Upper lobe of right lung (tissue), 1 donor: ENCODE results near the gene GAS2L2. TPM values are rescaled to one million over a fixed set of nuclear protein-coding genes. Genes with fewer than 3 reads are reported as not detected.

ENCODE experiments used
- ATAC-seq: fragments of 200-7000 bp; cut with Tn5 transposase; one replicate; pipeline ENCODE4 v1.9.1; 2020; ENCODE audit warnings: mild to moderate bottlenecking, moderate library complexity
- DNase-seq: peaks from one replicate; pipeline ENCODE4 v3.0.0-alpha.2; 2020
- H3K27ac ChIP-seq: fragments of 200-600 bp; one replicate; pipeline ENCODE4 v1.8.0; 2022
- H3K27me3 ChIP-seq: fragments of 200-600 bp; one replicate; pipeline ENCODE4 v1.8.0; 2022; ENCODE audit warnings: mild to moderate bottlenecking
- H3K36me3 ChIP-seq: fragments of 200-600 bp; one replicate; pipeline ENCODE4 v1.8.0; 2022
- H3K4me1 ChIP-seq: fragments of 200-600 bp; one replicate; pipeline ENCODE4 v1.8.0; 2022
- H3K4me3 ChIP-seq: fragments of 200-600 bp; one replicate; pipeline ENCODE4 v1.8.0; 2022; ENCODE audit warnings: mild to moderate bottlenecking
- H3K9me3 ChIP-seq: fragments of 200-600 bp; one replicate; pipeline ENCODE4 v1.8.0; 2022
- CTCF ChIP-seq: fragments of 200-600 bp; IDR thresholded peaks from one replicate; pipeline ENCODE4 v1.8.0; 2022; ENCODE audit warnings: antibody characterized with exemption
- intact Hi-C: fragments of 100-400 bp; cut with DNase I; formaldehyde crosslinking; loops from one replicate; pipeline ENCODE4 v1.11.0; 2022
- total RNA-seq: library from RNA; stranded (reverse); fragmentation: NEBNext Ultra II Directional; extraction: Animal tissue kit (Norgen Biotek cat#: 25700); gene quantifications from one replicate; pipeline ENCODE4 v1.2.1, GENCODE V29; 2021
- donor health status: DM: no; HTN: yes; CAD: no; lungs with severe emphysema.

The GAS2L2 gene
- total RNA-seq, 1 donor from 2014 or later = not detected

- no peaks in the 10 kb centered on the region for H3K4me1 ChIP-seq
- intact Hi-C loops = no loop called here
- H3K4me3 ChIP-seq = no peak overlapping the region
- H3K27me3 ChIP-seq = no peaks in the 10 kb centered on the region
- H3K9me3 ChIP-seq = no peaks in the 10 kb centered on the region
- H3K36me3 ChIP-seq = peaks cover 40% of the 10 kb centered on the region
- ATAC-seq (no peak), DNase-seq (no peak)
- TF ChIP-seq CTCF = no peak
- no peak overlapping the region for H3K27ac ChIP-seq
Measured at GRCh38 chr17:35698800-35699199, 54.2 kb downstream of the GAS2L2 start.

- no peak for TF ChIP-seq CTCF
- Histone ChIP-seq H3K27me3 (no peaks in the 10 kb centered on the region), H3K4me1 (no peaks in the 10 kb centered on the region), H3K9me3 (no peaks in the 10 kb centered on the region), H3K27ac (no peak overlapping the region), H3K36me3 (peaks cover 55% of the 10 kb centered on the region), H3K4me3 (no peak overlapping the region)
- ATAC-seq (no peak), DNase-seq (no peak)
- intact Hi-C loops = no loop called here
Measured at GRCh38 chr17:35695613-35696012, 57.4 kb downstream of the GAS2L2 start.

GRCh38 chr17:35694906-35695305, 58.1 kb downstream of the GAS2L2 start:
- Histone ChIP-seq H3K4me3 (no peak overlapping the region), H3K4me1 (no peaks in the 10 kb centered on the region), H3K27ac (no peak overlapping the region), H3K36me3 (peaks cover 62% of the 10 kb centered on the region), H3K27me3 (no peaks in the 10 kb centered on the region), H3K9me3 (no peaks in the 10 kb centered on the region)
- DNase-seq (no peak), ATAC-seq (no peak)
- TF ChIP-seq CTCF = no peak
- intact Hi-C loops = no loop called here

Other genes starting within 250 kb of the GAS2L2 start
- 5.1 TPM for gene SLFN12L, start 215.6 kb downstream of the GAS2L2 start, total RNA-seq
- gene SLFN14, start 192.4 kb downstream of the GAS2L2 start, total RNA-seq = not detected
- gene PEX12, start 174.7 kb downstream of the GAS2L2 start, total RNA-seq = 4.7 TPM
- 153 TPM for gene AP2B1, start 165.9 kb downstream of the GAS2L2 start, total RNA-seq
- gene RASL10B, start 21.6 kb downstream of the GAS2L2 start, total RNA-seq = 2.2 TPM
- not detected for gene C17orf50, start 7.6 kb upstream of the GAS2L2 start, total RNA-seq
- 55.6 TPM for gene MMP28, start 42.4 kb upstream of the GAS2L2 start, total RNA-seq
- gene TAF15, start 56.2 kb upstream of the GAS2L2 start, total RNA-seq = 142 TPM
- 0.17 TPM for gene HEATR9, start 115.7 kb upstream of the GAS2L2 start, total RNA-seq
- gene CCL5, start 127.1 kb upstream of the GAS2L2 start, total RNA-seq = 22.5 TPM
- not detected for gene RDM1, start 177.5 kb upstream of the GAS2L2 start, total RNA-seq
- gene LYZL6, start 190.5 kb upstream of the GAS2L2 start, total RNA-seq = not detected
- gene CCL16, start 228.3 kb upstream of the GAS2L2 start, total RNA-seq = 0.58 TPM
- gene CCL14, start 233.5 kb upstream of the GAS2L2 start, total RNA-seq = 110 TPM
- 1.3 TPM for gene CCL15, start 248.3 kb upstream of the GAS2L2 start, total RNA-seq